Measurements from ENCODE around the gene DIS3L2. TPM values are rescaled to one million over a fixed set of nuclear protein-coding genes. Genes with fewer than 3 reads are reported as not detected.

Gene DIS3L2
- total and polyA plus RNA-seq, 2 experiments from 2014 or later: 15.2 to 25.3 TPM

DNA sequence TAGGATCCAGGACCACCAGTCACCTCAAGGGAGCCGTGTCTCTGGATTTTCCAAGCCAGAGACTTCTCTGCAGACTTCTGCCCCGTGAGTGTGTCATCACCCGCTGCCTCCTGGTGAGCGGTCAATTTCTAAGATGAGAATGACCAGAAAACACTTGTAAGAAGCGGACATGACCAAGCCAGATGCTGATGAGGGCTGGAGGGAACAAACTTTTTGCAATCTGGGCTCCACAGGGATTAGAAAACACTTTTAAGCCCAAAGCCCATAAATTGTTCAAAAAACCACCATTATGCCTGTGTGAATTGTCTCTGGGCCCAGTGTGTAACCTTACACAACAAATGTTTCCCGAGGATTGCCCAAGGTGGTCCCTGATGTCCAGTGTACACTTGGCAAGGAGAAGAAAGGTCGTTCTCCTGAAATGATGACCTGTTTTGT, 30.0 kb upstream of the DIS3L2 start (continued):
- TF ChIP-seq, protein P1, sequence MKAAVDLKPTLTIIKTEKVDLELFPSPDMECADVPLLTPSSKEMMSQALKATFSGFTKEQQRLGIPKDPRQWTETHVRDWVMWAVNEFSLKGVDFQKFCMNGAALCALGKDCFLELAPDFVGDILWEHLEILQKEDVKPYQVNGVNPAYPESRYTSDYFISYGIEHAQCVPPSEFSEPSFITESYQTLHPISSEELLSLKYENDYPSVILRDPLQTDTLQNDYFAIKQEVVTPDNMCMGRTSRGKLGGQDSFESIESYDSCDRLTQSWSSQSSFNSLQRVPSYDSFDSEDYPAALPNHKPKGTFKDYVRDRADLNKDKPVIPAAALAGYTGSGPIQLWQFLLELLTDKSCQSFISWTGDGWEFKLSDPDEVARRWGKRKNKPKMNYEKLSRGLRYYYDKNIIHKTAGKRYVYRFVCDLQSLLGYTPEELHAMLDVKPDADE (IDR thresholded peaks at IDR 0.05): no peak
- TF ChIP-seq, protein P2, sequence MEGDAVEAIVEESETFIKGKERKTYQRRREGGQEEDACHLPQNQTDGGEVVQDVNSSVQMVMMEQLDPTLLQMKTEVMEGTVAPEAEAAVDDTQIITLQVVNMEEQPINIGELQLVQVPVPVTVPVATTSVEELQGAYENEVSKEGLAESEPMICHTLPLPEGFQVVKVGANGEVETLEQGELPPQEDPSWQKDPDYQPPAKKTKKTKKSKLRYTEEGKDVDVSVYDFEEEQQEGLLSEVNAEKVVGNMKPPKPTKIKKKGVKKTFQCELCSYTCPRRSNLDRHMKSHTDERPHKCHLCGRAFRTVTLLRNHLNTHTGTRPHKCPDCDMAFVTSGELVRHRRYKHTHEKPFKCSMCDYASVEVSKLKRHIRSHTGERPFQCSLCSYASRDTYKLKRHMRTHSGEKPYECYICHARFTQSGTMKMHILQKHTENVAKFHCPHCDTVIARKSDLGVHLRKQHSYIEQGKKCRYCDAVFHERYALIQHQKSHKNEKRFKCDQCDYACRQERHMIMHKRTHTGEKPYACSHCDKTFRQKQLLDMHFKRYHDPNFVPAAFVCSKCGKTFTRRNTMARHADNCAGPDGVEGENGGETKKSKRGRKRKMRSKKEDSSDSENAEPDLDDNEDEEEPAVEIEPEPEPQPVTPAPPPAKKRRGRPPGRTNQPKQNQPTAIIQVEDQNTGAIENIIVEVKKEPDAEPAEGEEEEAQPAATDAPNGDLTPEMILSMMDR (conservative IDR thresholded peaks at IDR 0.05; ENCODE audit: low read depth in 2 of 2): no peak
- TF ChIP-seq EZH2 (IDR thresholded peaks at IDR 0.05; ENCODE audit: low read depth, unreplicated experiment): no peak
- TF ChIP-seq, protein P3, sequence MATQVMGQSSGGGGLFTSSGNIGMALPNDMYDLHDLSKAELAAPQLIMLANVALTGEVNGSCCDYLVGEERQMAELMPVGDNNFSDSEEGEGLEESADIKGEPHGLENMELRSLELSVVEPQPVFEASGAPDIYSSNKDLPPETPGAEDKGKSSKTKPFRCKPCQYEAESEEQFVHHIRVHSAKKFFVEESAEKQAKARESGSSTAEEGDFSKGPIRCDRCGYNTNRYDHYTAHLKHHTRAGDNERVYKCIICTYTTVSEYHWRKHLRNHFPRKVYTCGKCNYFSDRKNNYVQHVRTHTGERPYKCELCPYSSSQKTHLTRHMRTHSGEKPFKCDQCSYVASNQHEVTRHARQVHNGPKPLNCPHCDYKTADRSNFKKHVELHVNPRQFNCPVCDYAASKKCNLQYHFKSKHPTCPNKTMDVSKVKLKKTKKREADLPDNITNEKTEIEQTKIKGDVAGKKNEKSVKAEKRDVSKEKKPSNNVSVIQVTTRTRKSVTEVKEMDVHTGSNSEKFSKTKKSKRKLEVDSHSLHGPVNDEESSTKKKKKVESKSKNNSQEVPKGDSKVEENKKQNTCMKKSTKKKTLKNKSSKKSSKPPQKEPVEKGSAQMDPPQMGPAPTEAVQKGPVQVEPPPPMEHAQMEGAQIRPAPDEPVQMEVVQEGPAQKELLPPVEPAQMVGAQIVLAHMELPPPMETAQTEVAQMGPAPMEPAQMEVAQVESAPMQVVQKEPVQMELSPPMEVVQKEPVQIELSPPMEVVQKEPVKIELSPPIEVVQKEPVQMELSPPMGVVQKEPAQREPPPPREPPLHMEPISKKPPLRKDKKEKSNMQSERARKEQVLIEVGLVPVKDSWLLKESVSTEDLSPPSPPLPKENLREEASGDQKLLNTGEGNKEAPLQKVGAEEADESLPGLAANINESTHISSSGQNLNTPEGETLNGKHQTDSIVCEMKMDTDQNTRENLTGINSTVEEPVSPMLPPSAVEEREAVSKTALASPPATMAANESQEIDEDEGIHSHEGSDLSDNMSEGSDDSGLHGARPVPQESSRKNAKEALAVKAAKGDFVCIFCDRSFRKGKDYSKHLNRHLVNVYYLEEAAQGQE (IDR thresholded peaks at IDR 0.05; ENCODE audit: unreplicated experiment): no peak
- no peak for TF ChIP-seq CREB1 (CRISPR knock-in tag; IDR thresholded peaks at IDR 0.05; ENCODE audit: low read depth)
- no peak for TF ChIP-seq EZH2phosphoT487 (IDR thresholded peaks at IDR 0.05; ENCODE audit: unreplicated experiment)
- TF ChIP-seq ZNF114 (CRISPR knock-in tag; IDR thresholded peaks at IDR 0.05): no peak
- TF ChIP-seq STAT1 (IDR thresholded peaks at IDR 0.05; ENCODE audit: unreplicated experiment): no peak

DNA sequence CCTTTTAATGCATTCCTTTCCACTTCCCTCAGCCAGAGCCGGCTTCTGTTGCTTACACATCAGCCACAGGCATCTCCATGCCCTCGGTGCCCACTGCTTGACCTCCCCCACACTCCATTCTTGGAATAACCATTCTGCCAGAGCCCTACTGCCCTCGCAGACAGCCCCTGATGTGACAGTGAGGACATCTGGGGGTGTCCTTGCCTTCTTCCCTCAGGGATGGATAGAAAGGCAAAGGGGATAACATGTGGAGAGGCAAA, 28.9 kb upstream of the DIS3L2 start:
- Histone ChIP-seq H3K36me3 (ENCODE audit: insufficient read depth) (no peaks in the 10 kb centered on the region), H4K20me1 (replicated peaks; ENCODE audit: insufficient read depth) (no peaks in the 10 kb centered on the region), H3K4me2 (no peak overlapping the region), H3K79me2 (replicated peaks; ENCODE audit: insufficient read depth) (no peaks in the 10 kb centered on the region), H3K27me3 (ENCODE audit: insufficient read depth) (peaks cover 15% of the 10 kb centered on the region), H3K9me2 (ENCODE audit: insufficient read depth) (no peaks in the 10 kb centered on the region), H3K4me3 (no peak overlapping the region), H3K27ac (ENCODE audit: low read depth) (no peak overlapping the region), H3K4me1 (ENCODE audit: insufficient read depth) (no peaks in the 10 kb centered on the region), H2AFZ (no peak overlapping the region), H3F3A (replicated peaks; ENCODE audit: low read depth) (no peaks in the 10 kb centered on the region)
- H3K4me1 Mint-ChIP-seq: no peaks in the 10 kb centered on the region
- H3K9me3 Mint-ChIP-seq: no peaks in the 10 kb centered on the region
- H3K4me3 Mint-ChIP-seq: no peak overlapping the region
- peaks cover 26% of the 10 kb centered on the region for H3K27me3 Mint-ChIP-seq (ENCODE audit: insufficient read depth, low read depth, poor library complexity)
- no peaks in the 10 kb centered on the region for H3K36me3 Mint-ChIP-seq (ENCODE audit: low read depth)
- no peak for DNase-seq (ENCODE audit: low spot score)
- no peak for ATAC-seq
- no peak overlapping the region; the same call in 1 of the 2 replicates for H3K27ac Mint-ChIP-seq
- TF ChIP-seq JUNB (IDR thresholded peaks at IDR 0.05; ENCODE audit: unreplicated experiment) (no peak), CREB1 (CRISPR knock-in tag; IDR thresholded peaks at IDR 0.05; ENCODE audit: low read depth) (no peak), STAT1 (IDR thresholded peaks at IDR 0.05; ENCODE audit: unreplicated experiment) (no peak), NANOG (IDR thresholded peaks at IDR 0.05; ENCODE audit: borderline replicate concordance) (no peak), EZH2 (IDR thresholded peaks at IDR 0.05; ENCODE audit: low read depth, unreplicated experiment) (no peak), POLR2AphosphoS5 (IDR thresholded peaks at IDR 0.05; ENCODE audit: low read depth) (no peak)
- TF ChIP-seq, protein P1 (IDR thresholded peaks at IDR 0.05): no peak
- TF ChIP-seq, protein P4, sequence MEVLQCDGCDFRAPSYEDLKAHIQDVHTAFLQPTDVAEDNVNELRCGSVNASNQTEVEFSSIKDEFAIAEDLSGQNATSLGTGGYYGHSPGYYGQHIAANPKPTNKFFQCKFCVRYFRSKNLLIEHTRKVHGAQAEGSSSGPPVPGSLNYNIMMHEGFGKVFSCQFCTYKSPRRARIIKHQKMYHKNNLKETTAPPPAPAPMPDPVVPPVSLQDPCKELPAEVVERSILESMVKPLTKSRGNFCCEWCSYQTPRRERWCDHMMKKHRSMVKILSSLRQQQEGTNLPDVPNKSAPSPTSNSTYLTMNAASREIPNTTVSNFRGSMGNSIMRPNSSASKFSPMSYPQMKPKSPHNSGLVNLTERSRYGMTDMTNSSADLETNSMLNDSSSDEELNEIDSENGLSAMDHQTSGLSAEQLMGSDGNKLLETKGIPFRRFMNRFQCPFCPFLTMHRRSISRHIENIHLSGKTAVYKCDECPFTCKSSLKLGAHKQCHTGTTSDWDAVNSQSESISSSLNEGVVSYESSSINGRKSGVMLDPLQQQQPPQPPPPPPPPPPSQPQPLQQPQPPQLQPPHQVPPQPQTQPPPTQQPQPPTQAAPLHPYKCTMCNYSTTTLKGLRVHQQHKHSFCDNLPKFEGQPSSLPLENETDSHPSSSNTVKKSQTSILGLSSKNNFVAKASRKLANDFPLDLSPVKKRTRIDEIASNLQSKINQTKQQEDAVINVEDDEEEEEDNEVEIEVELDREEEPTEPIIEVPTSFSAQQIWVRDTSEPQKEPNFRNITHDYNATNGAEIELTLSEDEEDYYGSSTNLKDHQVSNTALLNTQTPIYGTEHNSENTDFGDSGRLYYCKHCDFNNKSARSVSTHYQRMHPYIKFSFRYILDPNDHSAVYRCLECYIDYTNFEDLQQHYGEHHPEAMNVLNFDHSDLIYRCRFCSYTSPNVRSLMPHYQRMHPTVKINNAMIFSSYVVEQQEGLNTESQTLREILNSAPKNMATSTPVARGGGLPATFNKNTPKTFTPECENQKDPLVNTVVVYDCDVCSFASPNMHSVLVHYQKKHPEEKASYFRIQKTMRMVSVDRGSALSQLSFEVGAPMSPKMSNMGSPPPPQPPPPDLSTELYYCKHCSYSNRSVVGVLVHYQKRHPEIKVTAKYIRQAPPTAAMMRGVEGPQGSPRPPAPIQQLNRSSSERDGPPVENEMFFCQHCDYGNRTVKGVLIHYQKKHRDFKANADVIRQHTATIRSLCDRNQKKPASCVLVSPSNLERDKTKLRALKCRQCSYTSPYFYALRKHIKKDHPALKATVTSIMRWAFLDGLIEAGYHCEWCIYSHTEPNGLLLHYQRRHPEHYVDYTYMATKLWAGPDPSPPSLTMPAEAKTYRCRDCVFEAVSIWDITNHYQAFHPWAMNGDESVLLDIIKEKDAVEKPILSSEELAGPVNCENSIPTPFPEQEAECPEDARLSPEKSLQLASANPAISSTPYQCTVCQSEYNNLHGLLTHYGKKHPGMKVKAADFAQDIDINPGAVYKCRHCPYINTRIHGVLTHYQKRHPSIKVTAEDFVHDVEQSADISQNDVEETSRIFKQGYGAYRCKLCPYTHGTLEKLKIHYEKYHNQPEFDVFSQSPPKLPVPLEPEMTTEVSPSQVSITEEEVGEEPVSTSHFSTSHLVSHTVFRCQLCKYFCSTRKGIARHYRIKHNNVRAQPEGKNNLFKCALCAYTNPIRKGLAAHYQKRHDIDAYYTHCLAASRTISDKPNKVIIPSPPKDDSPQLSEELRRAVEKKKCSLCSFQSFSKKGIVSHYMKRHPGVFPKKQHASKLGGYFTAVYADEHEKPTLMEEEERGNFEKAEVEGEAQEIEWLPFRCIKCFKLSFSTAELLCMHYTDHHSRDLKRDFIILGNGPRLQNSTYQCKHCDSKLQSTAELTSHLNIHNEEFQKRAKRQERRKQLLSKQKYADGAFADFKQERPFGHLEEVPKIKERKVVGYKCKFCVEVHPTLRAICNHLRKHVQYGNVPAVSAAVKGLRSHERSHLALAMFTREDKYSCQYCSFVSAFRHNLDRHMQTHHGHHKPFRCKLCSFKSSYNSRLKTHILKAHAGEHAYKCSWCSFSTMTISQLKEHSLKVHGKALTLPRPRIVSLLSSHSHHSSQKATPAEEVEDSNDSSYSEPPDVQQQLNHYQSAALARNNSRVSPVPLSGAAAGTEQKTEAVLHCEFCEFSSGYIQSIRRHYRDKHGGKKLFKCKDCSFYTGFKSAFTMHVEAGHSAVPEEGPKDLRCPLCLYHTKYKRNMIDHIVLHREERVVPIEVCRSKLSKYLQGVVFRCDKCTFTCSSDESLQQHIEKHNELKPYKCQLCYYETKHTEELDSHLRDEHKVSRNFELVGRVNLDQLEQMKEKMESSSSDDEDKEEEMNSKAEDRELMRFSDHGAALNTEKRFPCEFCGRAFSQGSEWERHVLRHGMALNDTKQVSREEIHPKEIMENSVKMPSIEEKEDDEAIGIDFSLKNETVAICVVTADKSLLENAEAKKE (CRISPR knock-in tag; IDR thresholded peaks at IDR 0.05): no peak
